GM12878 (cell line): ENCODE measurements around the gene FAM171A1. TPM values are rescaled to one million over a fixed set of nuclear protein-coding genes. Genes with fewer than 3 reads are reported as not detected.

Experiments used
- ATAC-seq: fragments of 200-7000 bp; cut with Tn5 transposase; 3 replicates; pipeline ENCODE4 v1.9.1; 2020; ENCODE audit warnings: mild to moderate bottlenecking, moderate library complexity
- BruUV-seq: library from RNA; stranded (reverse); fragments of 400-500 nt; replicated peaks from 2 replicates; lab custom pipeline; 2021; lab: Mats Ljungman, UMichigan
- CTCF ChIA-PET: fragments of 300-600 bp; sonication (Branson Sonifier 250); formaldehyde crosslinking; extraction: SDS; loops from one replicate; lab custom pipeline; 2021; ENCODE audit warnings: inconsistent platforms; lab: Yijun Ruan, JAX
- POLR2A ChIA-PET: fragments of 350-600 bp; formaldehyde crosslinking; extraction: SDS; loops from one replicate; lab custom pipeline; 2021; ENCODE audit warnings: inconsistent platforms; lab: Charles Lee
- RAD21 ChIA-PET: fragments of 300-600 bp; sonication (Branson Sonifier 250); formaldehyde crosslinking; loops from one replicate; lab custom pipeline; 2023; ENCODE audit warnings: antibody characterized with exemption; ENCODE audit not compliant: unreplicated experiment; lab: Charles Lee
- SMC1A ChIA-PET: fragments of 300-600 bp; sonication (Branson Sonifier 250); formaldehyde crosslinking; loops from one replicate; lab custom pipeline; 2023; ENCODE audit not compliant: unreplicated experiment, uncharacterized antibody; lab: Charles Lee
- DNase-seq: peaks from one replicate; pipeline ENCODE4 v3.0.0-alpha.2; 2011; ENCODE audit warnings: low read depth, low spot score
- FAIRE-seq: peaks from 3 replicates; lab custom pipeline; 2011; peaks lifted over from hg19 to GRCh38; lab: Jason Lieb, UNC
- H2AFZ ChIP-seq: 2 replicates; pipeline ENCODE4 v1.6.0; 2011; ENCODE audit warnings: low read depth, low read length, control low read depth; ENCODE audit not compliant: control insufficient read depth
- H3K27ac ChIP-seq: 2 replicates; pipeline ENCODE4 v1.5.1; 2011; ENCODE audit warnings: control low read depth; ENCODE audit not compliant: control insufficient read depth, insufficient read depth
- H3K27me3 ChIP-seq, 2 experiments: replicated peaks in 1 of 2; 2 replicates each; pipeline versions ENCODE4 v1.6.0 to v1.6.1; 2011; ENCODE audit warnings: low read length in 1 of 2; ENCODE audit not compliant: control insufficient read depth in 2 of 2, insufficient read depth in 2 of 2
- H3K36me3 ChIP-seq, 2 experiments: 2 replicates each; pipeline ENCODE4 v1.5.1; 2011; ENCODE audit warnings: low read length in 1 of 2; ENCODE audit not compliant: control insufficient read depth in 2 of 2, insufficient read depth in 2 of 2
- H3K4me1 ChIP-seq: 2 replicates; pipeline ENCODE4 v1.6.1; 2011; ENCODE audit warnings: mild to moderate bottlenecking, low read length, moderate library complexity, mixed read lengths; ENCODE audit not compliant: control insufficient read depth, insufficient read depth
- H3K4me2 ChIP-seq: 2 replicates; pipeline ENCODE4 v1.6.0; 2011; ENCODE audit warnings: control low read depth; ENCODE audit not compliant: control insufficient read depth, insufficient read depth
- H3K4me3 ChIP-seq: fragments of 200-600 bp; sonication (generic); 2 replicates; pipeline ENCODE4 v1.5.1; 2016
- H3K79me2 ChIP-seq: 2 replicates; pipeline ENCODE4 v1.6.0; 2011; ENCODE audit warnings: low read length; ENCODE audit not compliant: control insufficient read depth, insufficient read depth
- H3K9ac ChIP-seq: 2 replicates; pipeline ENCODE4 v1.8.0; 2011; ENCODE audit warnings: low read length, control low read depth, mixed read lengths; ENCODE audit not compliant: control insufficient read depth, insufficient read depth
- H3K9me3 ChIP-seq: replicated peaks from 3 replicates; pipeline ENCODE4 v1.5.1; 2011; ENCODE audit warnings: mild to moderate bottlenecking, low read length; ENCODE audit not compliant: control insufficient read depth, insufficient read depth
- H4K20me1 ChIP-seq: 2 replicates; pipeline ENCODE4 v1.6.0; 2011; ENCODE audit not compliant: control insufficient read depth, insufficient read depth
- BCLAF1 ChIP-seq: fragments of 450-650 bp; IDR thresholded peaks from 2 replicates; pipeline ENCODE4 v1.6.1; 2017; ENCODE audit warnings: antibody characterized with exemption, mild to moderate bottlenecking, moderate library complexity
- NR2F1 ChIP-seq: fragments of 450-650 bp; conservative IDR thresholded peaks from 2 replicates; pipeline ENCODE4 v1.6.1; 2017; ENCODE audit warnings: mild to moderate bottlenecking
- PML ChIP-seq: IDR thresholded peaks from 2 replicates; pipeline ENCODE4 v1.6.1; 2012; ENCODE audit warnings: low read length, inconsistent platforms
- SMAD1 ChIP-seq: fragments of 450-650 bp; IDR thresholded peaks from 2 replicates; pipeline ENCODE4 v1.6.1; 2018; ENCODE audit warnings: mild to moderate bottlenecking, low read depth; ENCODE audit not compliant: partially characterized antibody
- SPI1 ChIP-seq: IDR thresholded peaks from 2 replicates; pipeline ENCODE4 v1.6.1; 2011; ENCODE audit warnings: low read depth, mild to moderate bottlenecking, low read length, moderate library complexity, borderline replicate concordance; ENCODE audit not compliant: insufficient read depth
- WGBS: methylation state at CpG from one replicate; pipeline ENCODE4 v1.1.6; 2016; ENCODE audit warnings: low lambda C conversion rate; ENCODE audit not compliant: insufficient replicate concordance, insufficient coverage; ENCODE audit errors: missing lambda C conversion rate; 5-methylcytosine and 5-hydroxymethylcytosine counted together
- in situ Hi-C: fragments of 300-500 bp; cut with MboI; formaldehyde crosslinking; loops from 9 replicates; pipeline ENCODE4 v1.14.3; 2018; ENCODE audit warnings: mixed read lengths
- intact Hi-C: fragments of 100-400 bp; cut with micrococcal nuclease; formaldehyde crosslinking; loops from one replicate; pipeline ENCODE4 v1.14.2; 2022; ENCODE audit not compliant: unreplicated experiment
- polyA plus RNA-seq, 11 experiments: library from polyadenylated mRNA; depleted of rRNA in 4 of 11; unstranded in 6 of 11; stranded (reverse) in 5 of 11; fragments of >200 nt; fragmentation: Nextera tagmentation in 4 of 11; fragmentation: Illumina TruSeq in 1 of 11; extraction: Ambion mirVana in 4 of 11; extraction: Trizol in 1 of 11; gene quantifications; 1 replicate in 1 of 11; 2 replicates in 10 of 11; pipeline versions ENCODE4 v1.2.1 to v1.2.3, GENCODE V29; 2011 to 2016; ENCODE audit warnings: inconsistent platforms in 2 of 11, missing spikeins in 2 of 11, low read depth in 1 of 11
- total RNA-seq, 4 experiments: library from RNA; depleted of rRNA in 3 of 4; stranded (reverse); fragments of >200 nt in 3 of 4; fragmentation: Illumina TruSeq in 1 of 4; extraction: Trizol in 1 of 4; gene quantifications; 2 replicates each; pipeline versions ENCODE4 v1.2.1 to v1.2.3, GENCODE V29; 2013 to 2021

Gene FAM171A1
- total and polyA plus RNA-seq, 10 of the 15 experiments (the other 5 are each of a cell fraction or from before 2014, with no cell fraction given), result 0.05 to 0.28 (median 0.10) TPM; not detected in 1

- no peak overlapping the region for H3K4me2 ChIP-seq
- ChIA-PET POLR2A (no interaction called here), SMC1A (no interaction called here), RAD21 (no interaction called here), CTCF (no interaction called here)
- H3K36me3 ChIP-seq, result no peaks in the 10 kb centered on the region
- H3K9me3 ChIP-seq, result no peaks in the 10 kb centered on the region
- H3K4me3 ChIP-seq, result no peak overlapping the region
- WGBS, result 50% methylated on average over 20 of the region's 20 CpGs
- no peak for FAIRE-seq
- in situ Hi-C loops, result no loop called here
- TF ChIP-seq NR2F1 (no peak), BCLAF1 (no peak), SMAD1 (no peak), PML (no peak), SPI1 (no peak)
- no peak overlapping the region for H3K9ac ChIP-seq
- H3K4me1 ChIP-seq, result no peaks in the 10 kb centered on the region
- no peaks in the 10 kb centered on the region for H4K20me1 ChIP-seq
- H3K27me3 ChIP-seq, result no peaks in the 10 kb centered on the region
- H3K79me2 ChIP-seq, result no peaks in the 10 kb centered on the region
- no TSS peak for BruUV-seq
- H2AFZ ChIP-seq, result no peak overlapping the region
- DNase-seq, result no peak
- no peak for ATAC-seq
- H3K27ac ChIP-seq, result no peak overlapping the region
- intact Hi-C loops, result no loop called here
Observed at GRCh38 chr10:15325243-15325943, 45.7 kb downstream of the FAM171A1 start.
